Testis (tissue), 3 donors: ENCODE measurements around the gene EHMT1. TPM values are rescaled to one million over a fixed set of nuclear protein-coding genes. Genes with fewer than 3 reads are reported as not detected.

ENCODE experiments used
- DNase-seq: peaks from one replicate; pipeline ENCODE4 v3.0.0-alpha.2; 2019
- H3K27ac ChIP-seq, 2 donors: fragments of 200-600 bp; sonication (generic); one replicate each; pipeline ENCODE4 v1.5.1; 2019
- H3K27me3 ChIP-seq: fragments of 200-600 bp; sonication (generic); one replicate; pipeline ENCODE4 v1.5.1; 2019
- H3K36me3 ChIP-seq: fragments of 200-600 bp; sonication (generic); one replicate; pipeline ENCODE4 v1.5.1; 2017; ENCODE audit warnings: low read depth; ENCODE audit errors: missing control alignments
- H3K4me1 ChIP-seq: fragments of 200-600 bp; sonication (generic); one replicate; pipeline ENCODE4 v1.5.1; 2019
- H3K4me3 ChIP-seq, 2 donors: fragments of 200-600 bp; sonication (generic); one replicate each; pipeline ENCODE4 v1.5.1; 2017 to 2019
- H3K9me3 ChIP-seq: fragments of 200-600 bp; sonication (generic); one replicate; pipeline ENCODE4 v1.5.1; 2017
- POLR2A ChIP-seq: fragments of 450-650 bp; IDR thresholded peaks from one replicate; pipeline ENCODE4 v1.6.1; 2017; ENCODE audit warnings: antibody characterized with exemption, mild to moderate bottlenecking, moderate library complexity
- WGBS, 2 donors: methylation state at CpG; one replicate each; pipeline ENCODE4 v1.1.5; 2018; 5-methylcytosine and 5-hydroxymethylcytosine counted together
- intact Hi-C: fragments of 100-400 bp; cut with DNase I; formaldehyde crosslinking; loops from one replicate; pipeline ENCODE4 v1.15.1; 2023; ENCODE audit warnings: low total_unique reads
- polyA plus RNA-seq: library from polyadenylated mRNA; stranded (reverse); fragments of 350-450 nt; fragmentation: Illumina TruSeq; extraction: RNeasy Lipid Tissue Mini Kit (QIAGEN cat#74804); gene quantifications from one replicate; pipeline ENCODE4 v1.2.3, GENCODE V29; 2014; ENCODE audit warnings: low read depth, low replicate concordance; ENCODE audit not compliant: insufficient read depth
- total RNA-seq, 2 donors: library from RNA; depleted of rRNA; stranded (reverse); fragments of >200 nt; gene quantifications; one replicate each; pipeline ENCODE4 v1.2.3, GENCODE V29; 2016
- TF ChIP-seq, protein P1 (sequence below), 3 experiments: fragments of 450-650 bp in 2 of 3; fragments of 200-600 bp in 1 of 3; sonication (generic) in 1 of 3; IDR thresholded peaks; one replicate each; pipeline ENCODE4 v1.5.1; 2016 to 2019; ENCODE audit warnings: antibody characterized with exemption in 3 of 3, mild to moderate bottlenecking in 2 of 3, moderate library complexity in 1 of 3

The EHMT1 gene
- total and polyA plus RNA-seq, 3 donors from 2014 or later = 116 to 207 (median 193) TPM

DNA sequence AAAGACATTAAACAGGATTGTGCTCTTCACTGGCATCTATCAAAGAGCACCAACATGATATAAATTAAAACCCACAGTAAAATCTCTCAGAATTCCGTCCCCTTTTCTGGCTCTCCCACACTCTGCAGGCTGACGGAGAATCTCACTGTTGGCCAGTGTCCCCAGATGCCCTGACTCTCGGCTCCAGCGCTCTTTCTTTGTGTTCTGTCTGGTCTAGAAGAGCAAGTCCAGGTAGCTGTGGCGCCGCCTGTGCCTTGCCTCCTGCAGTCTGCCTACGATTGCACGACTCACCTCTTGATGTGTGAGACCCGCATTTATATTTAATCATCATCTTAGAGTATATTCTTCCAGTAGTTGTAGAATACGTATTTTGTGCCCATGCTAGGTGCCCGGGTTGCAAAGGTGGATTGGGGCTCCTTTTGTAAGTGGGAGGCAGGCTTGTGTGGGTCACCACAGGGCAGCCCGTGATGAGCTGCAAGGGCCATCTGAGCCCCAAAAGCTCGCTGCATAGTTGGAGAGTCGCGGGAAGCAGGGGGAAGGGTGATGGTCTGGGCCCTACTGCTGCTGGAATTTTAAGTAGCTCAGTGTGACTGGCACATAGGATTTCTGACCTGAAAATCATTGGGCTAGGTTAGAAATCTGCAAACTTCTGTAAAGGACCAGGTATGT, 55.6 kb downstream of the EHMT1 start:
- Histone ChIP-seq H3K9me3 (no peaks in the 10 kb centered on the region), H3K4me1 (peaks cover 51% of the 10 kb centered on the region), H3K27ac (peak overlapping the region; percentile 63 to 73), H3K36me3 (no peaks in the 10 kb centered on the region), H3K4me3 (no peak overlapping the region), H3K27me3 (no peaks in the 10 kb centered on the region)
- 46 to 63% methylated on average over 15 of the region's 15 CpGs for WGBS, 2 donors
- peak; percentile 66 for DNase-seq
- no peak for TF ChIP-seq POLR2A
- TF ChIP-seq, protein P1, sequence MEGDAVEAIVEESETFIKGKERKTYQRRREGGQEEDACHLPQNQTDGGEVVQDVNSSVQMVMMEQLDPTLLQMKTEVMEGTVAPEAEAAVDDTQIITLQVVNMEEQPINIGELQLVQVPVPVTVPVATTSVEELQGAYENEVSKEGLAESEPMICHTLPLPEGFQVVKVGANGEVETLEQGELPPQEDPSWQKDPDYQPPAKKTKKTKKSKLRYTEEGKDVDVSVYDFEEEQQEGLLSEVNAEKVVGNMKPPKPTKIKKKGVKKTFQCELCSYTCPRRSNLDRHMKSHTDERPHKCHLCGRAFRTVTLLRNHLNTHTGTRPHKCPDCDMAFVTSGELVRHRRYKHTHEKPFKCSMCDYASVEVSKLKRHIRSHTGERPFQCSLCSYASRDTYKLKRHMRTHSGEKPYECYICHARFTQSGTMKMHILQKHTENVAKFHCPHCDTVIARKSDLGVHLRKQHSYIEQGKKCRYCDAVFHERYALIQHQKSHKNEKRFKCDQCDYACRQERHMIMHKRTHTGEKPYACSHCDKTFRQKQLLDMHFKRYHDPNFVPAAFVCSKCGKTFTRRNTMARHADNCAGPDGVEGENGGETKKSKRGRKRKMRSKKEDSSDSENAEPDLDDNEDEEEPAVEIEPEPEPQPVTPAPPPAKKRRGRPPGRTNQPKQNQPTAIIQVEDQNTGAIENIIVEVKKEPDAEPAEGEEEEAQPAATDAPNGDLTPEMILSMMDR (IDR thresholded peaks at IDR 0.05) = no peak
- intact Hi-C loops = no loop called here

DNA sequence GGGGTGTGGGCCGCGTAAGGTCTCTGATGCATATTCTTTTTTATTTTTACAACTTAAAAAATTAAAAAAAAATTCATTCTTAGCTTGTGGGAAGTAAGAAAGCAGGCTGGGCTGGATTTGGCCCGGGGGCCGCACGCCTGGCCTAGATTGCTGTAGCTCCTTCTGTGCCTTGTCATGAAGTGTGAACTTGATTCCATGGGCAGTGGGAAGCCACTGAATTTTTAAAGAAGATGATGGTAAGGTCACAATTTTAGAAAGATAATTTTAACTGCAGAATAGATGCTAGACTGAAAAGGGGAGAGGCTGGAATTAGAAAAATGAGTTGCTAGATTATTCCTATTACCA, 56.1 kb downstream of the EHMT1 start:
- H3K36me3 ChIP-seq = no peaks in the 10 kb centered on the region
- DNase-seq = no peak
- no peaks in the 10 kb centered on the region for H3K27me3 ChIP-seq
- no peak overlapping the region for H3K4me3 ChIP-seq
- H3K4me1 ChIP-seq = peaks cover 50% of the 10 kb centered on the region
- intact Hi-C loops = no loop called here
- whole genome bisulfite sequencing, 2 donors = 60 to 78% methylated on average over 5 of the region's 5 CpGs
- H3K9me3 ChIP-seq = no peaks in the 10 kb centered on the region
- H3K27ac ChIP-seq = peak overlapping the region; percentile 63 to 73
- TF ChIP-seq POLR2A = no peak
- TF ChIP-seq, protein P1 (IDR thresholded peaks at IDR 0.05) = no peak

DNA sequence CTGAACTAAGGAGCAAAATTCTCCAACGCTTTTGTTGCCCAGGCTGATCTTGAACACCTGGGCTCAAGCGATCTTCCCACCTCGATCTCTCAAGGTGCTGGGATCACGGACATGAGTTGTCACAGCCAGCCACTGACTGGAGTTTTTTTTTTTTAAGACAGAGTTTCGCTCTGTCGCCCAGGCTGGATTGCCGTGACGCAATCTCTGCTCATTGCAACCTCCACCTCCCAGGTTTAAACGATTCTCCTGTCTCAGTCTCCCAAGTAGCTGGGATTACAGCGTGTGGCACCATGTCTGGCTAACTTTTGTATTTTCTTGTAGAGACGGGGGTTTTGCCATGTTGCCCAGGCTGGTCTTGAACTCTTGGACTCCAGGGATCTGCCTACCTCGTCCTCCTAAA, 58.2 kb downstream of the EHMT1 start:
- no peak for DNase-seq
- H3K27ac ChIP-seq = peak overlapping the region in 1 of 2 donors; percentile 13
- 74% methylated on average over 12 of the region's 12 CpGs for WGBS, 2 donors
- H3K4me1 ChIP-seq = peaks cover 47% of the 10 kb centered on the region
- no peaks in the 10 kb centered on the region for H3K27me3 ChIP-seq
- H3K9me3 ChIP-seq = no peaks in the 10 kb centered on the region
- TF ChIP-seq, protein P1 (IDR thresholded peaks at IDR 0.05) = no peak
- TF ChIP-seq POLR2A = no peak
- intact Hi-C loops = no loop called here
- no peaks in the 10 kb centered on the region for H3K36me3 ChIP-seq
- H3K4me3 ChIP-seq = peak overlapping the region; percentile 6 to 29

DNA sequence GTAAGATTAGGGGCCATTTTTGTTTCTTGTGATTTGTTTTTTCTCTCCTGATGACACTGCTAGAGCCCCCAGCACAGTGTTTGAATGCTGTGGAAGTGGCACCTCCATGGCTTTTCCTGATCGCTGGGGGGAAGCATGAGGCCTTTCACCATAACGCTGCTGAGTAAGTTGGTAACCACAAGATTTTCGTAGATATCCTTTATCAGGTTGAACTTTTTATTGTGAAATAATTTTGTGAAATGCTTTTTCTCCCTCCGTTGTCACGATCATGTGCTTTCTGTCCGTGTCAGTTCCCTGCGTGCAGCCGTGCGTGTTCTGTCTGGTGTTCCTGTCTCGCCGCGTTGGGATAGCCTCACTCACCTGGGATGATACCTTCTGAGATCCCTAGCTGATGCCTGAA, 59.4 kb downstream of the EHMT1 start:
- no peaks in the 10 kb centered on the region for H3K36me3 ChIP-seq
- no peak overlapping the region for H3K27ac ChIP-seq
- WGBS, 2 donors = 60 to 68% methylated on average over 12 of the region's 12 CpGs
- H3K27me3 ChIP-seq = no peaks in the 10 kb centered on the region
- no peak for DNase-seq
- TF ChIP-seq, protein P1 (IDR thresholded peaks at IDR 0.05) = no peak
- no peak for TF ChIP-seq POLR2A
- no peaks in the 10 kb centered on the region for H3K9me3 ChIP-seq
- intact Hi-C loops = no loop called here
- H3K4me3 ChIP-seq = peak overlapping the region in 1 of 2 donors; percentile 0
- peaks cover 52% of the 10 kb centered on the region for H3K4me1 ChIP-seq

DNA sequence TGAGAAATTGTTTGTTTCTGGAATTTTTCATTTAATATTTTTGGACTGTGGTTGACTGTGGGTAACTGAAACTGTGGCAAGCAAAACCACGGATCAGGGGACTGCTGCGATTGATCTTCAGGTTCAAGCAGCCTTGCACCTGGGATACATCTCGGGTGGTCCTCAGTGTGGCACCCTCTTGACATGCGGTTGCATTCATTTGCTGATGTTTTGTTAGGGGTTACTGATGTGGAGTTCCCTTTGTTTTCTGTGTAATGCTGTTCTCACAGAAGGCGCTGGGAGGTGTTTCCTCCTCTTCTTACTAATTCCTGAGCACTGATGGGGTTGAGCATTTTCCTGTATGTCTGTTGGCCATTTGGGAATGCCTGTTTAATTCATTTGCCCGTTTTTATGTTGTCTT, 60.4 kb downstream of the EHMT1 start:
- Histone ChIP-seq H3K4me1 (peaks cover 42% of the 10 kb centered on the region), H3K27ac (no peak overlapping the region), H3K36me3 (no peaks in the 10 kb centered on the region), H3K9me3 (no peaks in the 10 kb centered on the region), H3K4me3 (no peak overlapping the region), H3K27me3 (no peaks in the 10 kb centered on the region)
- WGBS, 2 donors = 59 to 65% methylated on average over 6 of the region's 6 CpGs
- intact Hi-C loops = no loop called here
- TF ChIP-seq, protein P1 (IDR thresholded peaks at IDR 0.05) = no peak
- TF ChIP-seq POLR2A = no peak
- no peak for DNase-seq
